ENCODE results near the gene MAP3K5. TPM values are rescaled to one million over a fixed set of nuclear protein-coding genes. Genes with fewer than 3 reads are reported as not detected.
A peak's percentile ranks its signal among the peaks of the same experiment; 100 is the strongest.

The MAP3K5 gene
- total and polyA plus RNA-seq, 2 donors (not counting 3 experiments of a cell fraction or from before 2014, with no cell fraction given) = 1.5 to 7.0 TPM

GRCh38 chr6:136651982-136652381 lies 140.3 kb downstream of the MAP3K5 start:
- CTCF ChIA-PET = interaction anchor here (1.0 to 3.3 kb wide), 3 partner anchors 8 to 140 kb away, joined by 3 to 20 read pairs (median 4); partner anchors contain the start of gene MAP3K5
- TF ChIP-seq POLR2A (IDR thresholded peaks at IDR 0.05; ENCODE audit: low read depth, low read length) = no peak
- TF ChIP-seq, protein P1, sequence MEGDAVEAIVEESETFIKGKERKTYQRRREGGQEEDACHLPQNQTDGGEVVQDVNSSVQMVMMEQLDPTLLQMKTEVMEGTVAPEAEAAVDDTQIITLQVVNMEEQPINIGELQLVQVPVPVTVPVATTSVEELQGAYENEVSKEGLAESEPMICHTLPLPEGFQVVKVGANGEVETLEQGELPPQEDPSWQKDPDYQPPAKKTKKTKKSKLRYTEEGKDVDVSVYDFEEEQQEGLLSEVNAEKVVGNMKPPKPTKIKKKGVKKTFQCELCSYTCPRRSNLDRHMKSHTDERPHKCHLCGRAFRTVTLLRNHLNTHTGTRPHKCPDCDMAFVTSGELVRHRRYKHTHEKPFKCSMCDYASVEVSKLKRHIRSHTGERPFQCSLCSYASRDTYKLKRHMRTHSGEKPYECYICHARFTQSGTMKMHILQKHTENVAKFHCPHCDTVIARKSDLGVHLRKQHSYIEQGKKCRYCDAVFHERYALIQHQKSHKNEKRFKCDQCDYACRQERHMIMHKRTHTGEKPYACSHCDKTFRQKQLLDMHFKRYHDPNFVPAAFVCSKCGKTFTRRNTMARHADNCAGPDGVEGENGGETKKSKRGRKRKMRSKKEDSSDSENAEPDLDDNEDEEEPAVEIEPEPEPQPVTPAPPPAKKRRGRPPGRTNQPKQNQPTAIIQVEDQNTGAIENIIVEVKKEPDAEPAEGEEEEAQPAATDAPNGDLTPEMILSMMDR (IDR thresholded peaks at IDR 0.05; ENCODE audit: extremely low read depth in 1 of 2, insufficient read depth in 1 of 2, low read depth in 1 of 2, low read length in 2 of 2) = no peak
- no peaks in the 10 kb centered on the region for H3K79me2 ChIP-seq (ENCODE audit: control insufficient read depth, insufficient read depth, low read length)
- DNase-seq (ENCODE audit: low read depth, low spot score) (no peak), FAIRE-seq (no peak)
- POLR2A ChIA-PET = no interaction called here
- H3K27me3 ChIP-seq (ENCODE audit: control insufficient read depth in 2 of 2, insufficient read depth in 2 of 2, low read length in 2 of 2) = no peaks in the 10 kb centered on the region
- no peak overlapping the region for H2AFZ ChIP-seq (ENCODE audit: low read depth, low read length)
- no peak overlapping the region for H3K4me3 ChIP-seq (replicated peaks in 1 of 3; ENCODE audit: insufficient read depth in 1 of 3, low read depth in 1 of 3, low read length in 3 of 3)
- no peaks in the 10 kb centered on the region for H4K20me1 ChIP-seq (replicated peaks; ENCODE audit: control insufficient read depth, extremely low read depth, insufficient read depth, low read length)
- dilution Hi-C loops (cut with MboI; ENCODE audit: extremely low pct_ligation_motif_present, low sequenced_read_pairs) = no loop called here
- no peaks in the 10 kb centered on the region for H3K9me1 ChIP-seq (replicated peaks; ENCODE audit: control insufficient read depth, extremely low read depth, insufficient read depth, low read length)
- H3K36me3 ChIP-seq (ENCODE audit: control insufficient read depth in 2 of 2, extremely low read depth in 1 of 2, insufficient read depth in 2 of 2, low read length in 2 of 2) = no peaks in the 10 kb centered on the region
- H3K9me3 ChIP-seq (replicated peaks; ENCODE audit: control insufficient read depth, insufficient read depth, low read length) = no peaks in the 10 kb centered on the region
- no peak overlapping the region for H3K4me2 ChIP-seq (ENCODE audit: insufficient read depth, low read length)
- intact Hi-C loops (cut with micrococcal nuclease) = no loop called here
- no peak overlapping the region for H3K9ac ChIP-seq (replicated peaks; ENCODE audit: extremely low read depth, insufficient read depth, low read length)
- peaks cover 10% of the 10 kb centered on the region for H3K4me1 ChIP-seq (ENCODE audit: control insufficient read depth, extremely low read depth, insufficient read depth, low read length)
- no peak overlapping the region for H3K27ac ChIP-seq (ENCODE audit: insufficient read depth, low read depth, low read length)
- BruUV-seq (replicated peaks) = no TSS peak

DNA sequence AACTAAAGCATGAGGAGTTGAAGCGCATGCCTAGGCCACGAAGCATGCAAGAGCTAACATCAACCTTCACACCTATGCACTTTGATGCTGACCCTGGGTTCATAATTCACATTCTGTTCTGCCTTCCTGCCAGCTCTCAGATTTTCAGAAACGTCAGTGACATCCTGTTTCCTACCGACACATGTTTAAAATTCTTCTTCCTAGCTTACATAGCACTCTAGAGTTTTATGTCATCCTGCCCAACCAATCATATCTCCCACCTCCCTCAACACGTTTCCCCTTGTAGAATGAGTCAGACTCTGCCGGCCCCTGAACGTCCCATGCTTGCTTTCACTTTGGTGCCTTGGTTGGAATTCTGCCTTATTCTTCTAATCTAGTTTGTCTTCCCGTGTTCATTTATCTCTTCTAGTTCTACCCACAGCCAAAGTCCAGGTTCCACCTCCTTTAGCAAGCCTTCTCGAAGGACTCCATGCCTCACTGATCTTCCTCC lies 144.9 kb downstream of the MAP3K5 start:
- Histone ChIP-seq H3K4me1 (ENCODE audit: control insufficient read depth, extremely low read depth, insufficient read depth, low read length) (peaks cover 12% of the 10 kb centered on the region), H3K9me3 (replicated peaks; ENCODE audit: control insufficient read depth, insufficient read depth, low read length) (no peaks in the 10 kb centered on the region), H3K9ac (replicated peaks; ENCODE audit: extremely low read depth, insufficient read depth, low read length) (peak overlapping the region; percentile 28), H3K36me3 (ENCODE audit: control insufficient read depth in 2 of 2, extremely low read depth in 1 of 2, insufficient read depth in 2 of 2, low read length in 2 of 2) (no peaks in the 10 kb centered on the region), H3K27ac (ENCODE audit: insufficient read depth, low read depth, low read length) (peak overlapping the region; percentile 66), H4K20me1 (replicated peaks; ENCODE audit: control insufficient read depth, extremely low read depth, insufficient read depth, low read length) (no peaks in the 10 kb centered on the region), H2AFZ (ENCODE audit: low read depth, low read length) (peak overlapping the region; percentile 74), H3K4me2 (ENCODE audit: insufficient read depth, low read length) (peak overlapping the region; percentile 82), H3K4me3 (replicated peaks in 1 of 3; ENCODE audit: insufficient read depth in 1 of 3, low read depth in 1 of 3, low read length in 3 of 3) (peak overlapping the region in 1 of 3 experiments; percentile 37), H3K27me3 (ENCODE audit: control insufficient read depth in 2 of 2, insufficient read depth in 2 of 2, low read length in 2 of 2) (no peaks in the 10 kb centered on the region), H3K9me1 (replicated peaks; ENCODE audit: control insufficient read depth, extremely low read depth, insufficient read depth, low read length) (no peaks in the 10 kb centered on the region), H3K79me2 (ENCODE audit: control insufficient read depth, insufficient read depth, low read length) (no peaks in the 10 kb centered on the region)
- dilution Hi-C loops (cut with MboI; ENCODE audit: extremely low pct_ligation_motif_present, low sequenced_read_pairs) = no loop called here
- peak; percentile 88 for DNase-seq (ENCODE audit: low read depth, low spot score)
- BruUV-seq (replicated peaks) = no TSS peak
- intact Hi-C loops (cut with micrococcal nuclease) = loop anchor here (1.0 kb wide), 1 partner anchor 69 kb away; no protein-coding TSS in a partner anchor
- no peak for TF ChIP-seq MYC (IDR thresholded peaks at IDR 0.05; ENCODE audit: low read depth, low read length)
- no peak for TF ChIP-seq POLR2A (IDR thresholded peaks at IDR 0.05; ENCODE audit: low read depth, low read length)
- peak; percentile 56 for TF ChIP-seq JUN (IDR thresholded peaks at IDR 0.05; ENCODE audit: borderline replicate concordance, insufficient read depth, insufficient read length, low read depth)
- peak; percentile 69 for TF ChIP-seq FOS (IDR thresholded peaks at IDR 0.05; ENCODE audit: borderline replicate concordance, insufficient read depth, low read length)
- TF ChIP-seq, protein P1 (IDR thresholded peaks at IDR 0.05; ENCODE audit: extremely low read depth in 1 of 2, insufficient read depth in 1 of 2, low read depth in 1 of 2, low read length in 2 of 2) = no peak
- TF ChIP-seq EZH2 (IDR thresholded peaks at IDR 0.05; ENCODE audit: borderline replicate concordance, low read depth, low read length, severe bottlenecking) = no peak
- ChIA-PET CTCF (interaction anchor here (0.8 to 10.2 kb wide), 7 partner anchors 12 to 141 kb away, joined by 3 to 708 read pairs (median 4); partner anchors contain the start of gene MAP3K5), POLR2A (no interaction called here)
- FAIRE-seq = peak; percentile 84

Data from endothelial cell of umbilical vein (primary cell).